Right ventricle myocardium inferior (tissue), 1 donor: ENCODE measurements around the gene CCDC9B. TPM values are rescaled to one million over a fixed set of nuclear protein-coding genes. Genes with fewer than 3 reads are reported as not detected.

Experiments used
- ATAC-seq: fragments of 200-7000 bp; cut with Tn5 transposase; one replicate; pipeline ENCODE4 v1.9.1; 2020; ENCODE audit warnings: mild to moderate bottlenecking, moderate library complexity
- DNase-seq: peaks from one replicate; pipeline ENCODE4 v3.0.0; 2021; ENCODE audit errors: missing footprints
- intact Hi-C: fragments of 100-400 bp; cut with DNase I; formaldehyde crosslinking; loops from one replicate; pipeline ENCODE4 v1.11.0; 2022
- total RNA-seq: library from RNA; stranded (reverse); fragmentation: NEBNext Ultra II Directional; extraction: Animal tissue kit (Norgen Biotek cat#: 25700); gene quantifications from one replicate; pipeline ENCODE4 v1.2.1, GENCODE V29; 2021
- donor health status: DM: no; HTN: yes; CAD: no; lungs with severe emphysema.

The CCDC9B gene
- total RNA-seq, 1 donor from 2014 or later, result 162 TPM

DNA sequence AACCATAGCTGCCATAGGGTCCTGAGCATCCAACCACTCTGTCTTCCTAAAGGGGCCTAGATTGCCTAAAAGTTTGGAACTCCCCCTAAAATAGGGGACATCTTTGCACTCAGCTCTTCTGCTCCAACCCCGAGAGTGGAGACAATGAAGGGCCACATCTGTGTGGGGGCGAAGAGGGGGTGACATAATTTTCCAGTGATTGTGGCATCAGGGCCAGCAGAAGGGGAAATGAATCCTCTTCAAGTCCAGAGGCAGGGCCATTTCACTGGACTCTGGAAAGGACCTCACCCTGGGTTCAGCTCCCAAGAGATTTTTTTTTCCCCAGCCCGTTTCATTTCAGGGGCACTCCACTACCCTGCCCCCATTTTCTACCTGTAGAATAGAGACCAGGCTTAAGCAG lies 53.2 kb downstream of the CCDC9B start:
- intact Hi-C loops, result no loop called here
- ATAC-seq (no peak), DNase-seq (no peak)

- intact Hi-C loops, result no loop called here
- no peak for ATAC-seq
Observed at GRCh38 chr15:40286794-40287193, 53.9 kb downstream of the CCDC9B start.

DNA sequence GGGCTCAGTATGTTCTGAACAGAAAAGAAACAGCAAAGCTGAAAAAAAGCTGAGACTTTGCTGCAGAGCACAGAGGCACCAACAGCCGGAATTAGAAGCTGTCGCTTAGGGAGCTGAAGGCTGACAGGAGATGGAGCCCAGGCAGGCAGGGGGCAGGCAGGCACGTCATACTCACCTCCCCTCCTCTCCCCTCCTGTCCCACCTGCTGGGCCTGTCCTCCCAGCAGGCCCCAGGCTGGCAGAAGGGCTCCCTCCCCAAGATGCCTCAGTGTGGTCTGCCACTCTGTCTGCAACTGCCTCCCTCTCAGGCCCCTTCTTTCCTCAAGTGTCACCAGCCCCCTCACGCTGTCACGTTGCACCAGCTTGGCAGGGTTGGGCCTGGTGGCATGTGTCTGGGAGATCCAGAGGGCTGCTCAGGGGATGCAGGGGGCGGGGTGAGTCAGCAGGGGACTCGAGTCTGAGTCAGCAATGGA lies 54.6 kb downstream of the CCDC9B start:
- DNase-seq, result peak; percentile 60
- intact Hi-C loops, result no loop called here
- peak; percentile 12 for ATAC-seq

More at GRCh38 chr15:40286794-40287193, 53.9 kb downstream of the CCDC9B start:
- peak; percentile 55 for DNase-seq

DNA sequence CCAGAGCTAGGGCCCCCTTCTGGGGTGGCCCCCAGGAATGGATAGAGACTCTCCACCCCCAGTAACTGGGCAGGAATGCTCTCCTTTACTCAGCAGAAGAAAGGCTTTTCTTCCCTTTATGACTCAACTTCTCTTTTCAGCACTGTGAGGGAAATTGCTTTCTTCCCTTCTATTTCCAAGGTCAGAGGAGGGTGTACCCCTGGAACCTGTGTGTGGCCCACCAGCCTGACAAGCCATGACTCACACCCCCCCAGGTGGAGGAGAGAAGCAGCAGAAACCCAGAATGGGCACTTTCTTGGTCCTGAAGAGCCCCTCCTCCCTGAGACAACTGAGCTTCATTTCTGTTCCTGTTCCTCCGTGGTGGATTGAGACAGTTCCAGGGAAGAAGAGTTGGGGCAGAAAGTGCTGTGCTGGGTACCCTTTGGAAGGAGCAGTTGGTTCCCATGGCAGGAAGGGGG lies 55.2 kb downstream of the CCDC9B start:
- intact Hi-C loops, result no loop called here
- no peak for DNase-seq

GRCh38 chr15:40285151-40285550 lies 55.6 kb downstream of the CCDC9B start:
- peak; percentile 26 for DNase-seq
- intact Hi-C loops, result no loop called here
- ATAC-seq, result no peak

More for the DNA sequence above, 55.2 kb downstream of the CCDC9B start:
- no peak for ATAC-seq

DNA sequence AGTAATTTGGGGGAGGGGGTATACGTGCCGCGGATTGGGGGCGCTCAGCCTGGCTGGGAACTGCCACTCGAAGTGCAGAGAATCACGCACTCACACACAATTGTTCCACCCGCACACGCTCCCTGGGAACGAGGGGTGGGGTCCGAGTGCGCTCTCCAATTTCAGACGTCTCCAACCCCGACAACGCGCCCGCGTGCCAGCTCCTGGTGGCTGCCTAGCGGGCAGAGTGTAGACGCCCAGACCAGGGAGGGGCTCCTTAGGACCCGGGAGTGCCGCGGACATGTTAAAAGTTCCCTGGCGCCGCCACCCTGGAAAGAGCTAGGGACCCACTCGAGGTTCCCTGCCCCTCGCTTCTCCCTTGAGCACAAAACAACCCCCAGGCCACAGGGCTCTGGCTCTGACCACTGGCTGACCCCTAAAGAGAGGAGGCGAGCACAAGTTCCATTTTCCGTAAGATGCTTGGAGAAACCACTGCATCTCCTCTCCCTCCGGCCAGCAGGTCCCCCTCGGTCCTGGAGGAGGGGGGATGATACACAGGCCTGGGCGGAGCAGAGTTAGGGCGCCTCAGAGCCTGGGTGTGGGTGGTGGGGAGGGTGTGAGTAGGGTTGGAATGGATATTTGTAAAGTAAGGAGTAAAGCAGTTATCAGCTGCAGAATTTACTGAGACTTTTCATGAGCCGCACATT lies 57.0 kb downstream of the CCDC9B start:
- no peak for ATAC-seq
- intact Hi-C loops, result no loop called here

DNA sequence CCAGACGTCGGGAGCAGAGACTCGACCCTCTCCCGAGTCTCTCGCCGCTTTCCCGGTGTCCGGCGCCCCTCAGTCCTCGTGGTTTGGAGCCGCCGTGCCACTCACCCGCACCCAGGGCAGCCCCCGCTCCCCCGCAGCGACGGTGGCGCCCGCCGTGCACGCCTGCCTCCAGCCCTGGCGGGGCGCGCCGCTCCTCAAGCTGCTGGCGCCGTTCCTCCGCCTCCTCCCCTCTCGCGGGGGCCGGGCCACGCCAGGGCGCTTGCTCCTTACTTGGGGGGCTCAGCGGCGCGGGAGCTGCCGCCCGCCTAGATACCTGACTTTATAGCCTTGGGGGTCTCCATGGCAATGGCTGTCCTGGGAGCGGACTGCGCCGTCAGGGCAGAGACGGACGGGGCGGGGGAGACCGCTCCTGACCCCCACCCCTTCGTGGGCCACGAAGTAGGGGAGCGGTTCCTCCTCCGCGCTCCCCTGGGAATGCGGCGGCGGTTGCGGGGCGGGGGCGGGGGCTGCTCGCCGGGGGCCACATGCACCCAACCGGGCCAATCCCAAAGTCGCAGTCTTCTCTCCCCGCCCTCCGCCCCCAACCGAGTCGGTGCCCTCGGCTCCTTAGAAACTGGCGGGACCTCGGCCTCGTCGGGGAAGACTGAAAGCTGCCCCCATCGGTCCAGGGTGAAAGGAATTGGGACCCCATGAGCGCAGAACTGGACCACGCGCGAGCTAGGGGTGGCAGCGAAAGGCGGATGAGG lies 57.7 kb downstream of the CCDC9B start, which contains the start of gene ANKRD63:
ANKRD63 (minus strand) TSS at position 196 of the 746 bp plus-strand sequence. CDS start 478 bp downstream, outside the sequence.
- intact Hi-C loops, result no loop called here
- ATAC-seq (peak; percentile 22), DNase-seq (peak; percentile 78)

More for the DNA sequence above, 57.0 kb downstream of the CCDC9B start:
- DNase-seq, result peak; percentile 50

DNA sequence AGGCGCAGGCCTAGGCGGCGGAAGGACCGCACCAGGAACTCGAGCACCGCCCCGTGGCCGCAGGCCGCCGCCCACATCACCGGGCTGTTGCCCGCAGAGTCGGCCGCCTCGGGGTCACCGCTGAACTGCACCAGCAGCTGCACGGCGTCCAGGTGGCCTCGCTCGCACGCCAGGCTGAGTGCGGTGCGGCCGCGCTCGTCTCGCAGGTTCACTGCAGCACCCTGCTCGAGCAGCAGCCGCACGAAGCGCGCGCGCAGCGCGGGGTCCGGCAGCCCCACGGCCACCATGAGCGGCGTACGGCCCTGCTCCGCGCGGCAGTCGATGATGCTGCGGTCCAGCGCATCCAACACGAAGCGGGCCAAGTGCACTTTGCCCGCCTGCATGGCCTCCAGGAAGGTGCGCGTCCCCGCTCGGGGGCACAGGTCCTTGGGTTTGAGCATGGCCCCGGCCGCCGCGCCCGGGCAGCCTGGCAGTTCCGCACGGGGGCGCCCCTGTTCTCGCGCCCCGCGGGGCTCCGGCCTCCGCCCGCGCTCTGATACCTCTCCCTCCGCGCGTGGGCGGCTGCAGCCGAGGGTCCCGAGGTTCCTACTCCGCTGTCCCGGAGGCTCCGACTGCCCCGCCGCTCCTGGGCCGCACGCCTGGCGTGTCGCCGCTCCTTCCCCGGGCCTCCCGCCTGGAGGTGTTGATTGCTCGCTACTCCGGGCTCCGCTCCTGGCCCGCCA lies 58.4 kb downstream of the CCDC9B start:
- ATAC-seq (peak; percentile 30), DNase-seq (peak; percentile 86)
- intact Hi-C loops, result no loop called here

GRCh38 chr15:40281801-40282146 lies 59.0 kb downstream of the CCDC9B start:
- DNase-seq (no peak), ATAC-seq (no peak)
- intact Hi-C loops, result no loop called here

Other genes with a start within 250 kb of the CCDC9B start
- gene BMF, start 232.1 kb downstream of the CCDC9B start, total RNA-seq, result 3.2 TPM
- 2.4 TPM for gene BUB1B, start 179.9 kb downstream of the CCDC9B start, total RNA-seq
- 10.1 TPM for gene PAK6, start 101.9 kb downstream of the CCDC9B start, total RNA-seq
- gene ANKRD63, start 57.9 kb downstream of the CCDC9B start, total RNA-seq, result 0.92 TPM
- gene PLCB2, start 33.0 kb downstream of the CCDC9B start, total RNA-seq, result 8.2 TPM
- 55.6 TPM for gene INAFM2, start 17.2 kb downstream of the CCDC9B start, total RNA-seq
- not detected for gene PHGR1, start 10.1 kb upstream of the CCDC9B start, total RNA-seq
- 3.9 TPM for gene DISP2, start 17.3 kb upstream of the CCDC9B start, total RNA-seq
- gene KNSTRN, start 41.8 kb upstream of the CCDC9B start, total RNA-seq, result 8.5 TPM
- gene IVD, start 64.9 kb upstream of the CCDC9B start, total RNA-seq, result 88.6 TPM
- 17.7 TPM for gene BAHD1, start 100.0 kb upstream of the CCDC9B start, total RNA-seq
- 7.6 TPM for gene CHST14, start 130.0 kb upstream of the CCDC9B start, total RNA-seq
- gene CCDC32, start 224.1 kb upstream of the CCDC9B start, total RNA-seq, result 15.6 TPM
- 8.3 TPM for gene RPUSD2, start 228.4 kb upstream of the CCDC9B start, total RNA-seq